Activated CD4-positive, alpha-beta T cell treated with anti-CD3 and anti-CD28 coated beads, Interleukin-2, amount 10 ng/mL, durations not matched to agents 24 days and 14 days (primary cell): ENCODE results near the gene WIF1. TPM values are rescaled to one million over a fixed set of nuclear protein-coding genes. Genes with fewer than 3 reads are reported as not detected.

Source experiments
- total RNA-seq: library from RNA; stranded (reverse); gene quantifications from 2 replicates; pipeline ENCODE4 v1.2.3, GENCODE V29; 2022

The WIF1 gene
- total RNA-seq, 1 donor from 2014 or later, result not detected

Other genes starting within 250 kb of the WIF1 start
- 28.9 and 30.0 TPM in 2 replicates for gene LEMD3, start 48.3 kb upstream of the WIF1 start, total RNA-seq
- not detected in 2 replicates for gene MSRB3, start 157.4 kb upstream of the WIF1 start, total RNA-seq